Measurements from ENCODE around the gene PRKG1.

The PRKG1 gene

DNA sequence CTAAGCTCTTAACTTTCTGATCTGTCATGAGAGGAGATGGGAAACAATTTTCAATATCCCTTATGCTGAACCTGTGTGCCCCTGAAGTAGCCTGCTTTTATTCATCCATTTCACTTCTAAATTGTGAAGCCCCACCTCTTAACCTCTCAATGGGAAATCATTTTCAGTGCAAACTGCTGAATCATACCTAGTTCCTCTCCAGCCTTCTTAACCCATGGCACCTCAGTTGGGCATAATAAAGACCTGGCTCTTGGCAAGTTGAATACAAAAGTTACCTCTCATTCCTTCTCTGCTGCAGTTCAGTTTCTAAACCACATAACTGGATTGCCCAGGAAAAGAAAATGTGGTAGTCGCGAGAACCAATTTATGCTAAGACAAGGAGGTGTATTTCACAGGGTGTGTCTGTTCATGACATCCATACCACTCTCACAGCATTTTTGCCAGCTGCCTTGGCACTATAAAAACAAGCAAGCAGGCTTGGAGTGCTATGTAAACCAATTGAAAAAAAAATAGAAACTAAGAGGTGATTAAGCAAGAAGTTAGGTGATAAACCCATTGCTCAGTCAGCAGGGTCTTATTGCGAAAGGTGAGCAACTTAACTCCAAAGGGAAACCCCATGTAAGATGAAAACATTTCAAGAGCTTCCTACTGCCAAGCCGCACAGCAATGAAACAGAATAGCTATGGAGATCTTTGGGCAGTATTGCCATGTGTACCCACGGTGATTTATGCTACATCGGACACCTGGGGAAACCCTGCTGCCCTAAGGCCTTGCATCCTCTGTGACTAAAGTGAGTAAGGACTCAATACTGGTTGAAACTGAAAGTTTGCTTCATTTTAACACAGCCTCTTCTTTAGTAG, 1182.8 kb downstream of the PRKG1 start:
- DNase-seq, result no peak

DNA sequence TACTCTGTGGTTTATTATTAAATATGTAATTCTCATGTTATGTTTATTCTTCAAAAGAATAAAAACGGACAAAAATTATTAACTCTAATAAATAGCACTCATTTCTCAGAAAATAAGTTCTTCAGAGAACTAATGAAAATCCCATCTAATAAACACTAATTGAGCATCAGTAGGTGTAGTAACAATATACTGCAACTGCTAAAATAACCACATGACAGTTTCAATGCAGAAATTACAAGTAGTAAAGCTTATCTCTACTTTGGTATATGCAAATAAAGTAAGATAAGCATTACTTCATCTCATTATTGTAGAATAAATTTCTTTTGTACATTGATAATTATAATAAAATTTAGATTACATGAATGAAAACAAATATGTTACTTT, 1183.4 kb downstream of the PRKG1 start:
- no peak for DNase-seq

DNA sequence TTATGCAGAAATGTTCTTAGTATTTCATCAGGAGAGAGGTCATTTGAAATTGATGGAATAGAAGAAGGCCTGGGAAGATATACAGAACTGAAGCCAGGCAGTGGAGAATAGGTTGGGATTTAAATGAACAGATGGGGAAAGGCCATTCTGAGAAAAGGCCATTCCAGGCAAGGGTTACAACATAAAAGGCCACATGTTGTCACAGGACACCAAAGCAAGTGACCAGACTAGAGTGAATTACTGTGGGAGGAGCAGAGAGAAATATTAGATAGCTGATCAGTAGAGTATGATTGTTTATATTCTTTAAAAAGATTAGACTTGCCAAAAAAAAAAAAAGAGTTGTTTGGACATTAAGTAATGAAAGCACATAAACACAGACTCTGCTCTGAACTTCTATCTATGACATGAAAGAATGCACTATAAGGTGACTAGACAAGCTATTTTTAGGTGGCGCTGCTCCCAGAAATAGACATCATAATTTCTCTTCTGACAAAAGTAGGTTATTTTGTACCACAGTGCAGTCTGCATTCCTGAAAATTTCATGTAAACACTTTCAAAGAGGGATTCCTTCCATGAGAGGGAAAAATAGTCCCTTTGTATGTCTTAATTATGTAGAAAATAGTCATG, 1184.6 kb downstream of the PRKG1 start:
- DNase-seq, result no peak

DNA sequence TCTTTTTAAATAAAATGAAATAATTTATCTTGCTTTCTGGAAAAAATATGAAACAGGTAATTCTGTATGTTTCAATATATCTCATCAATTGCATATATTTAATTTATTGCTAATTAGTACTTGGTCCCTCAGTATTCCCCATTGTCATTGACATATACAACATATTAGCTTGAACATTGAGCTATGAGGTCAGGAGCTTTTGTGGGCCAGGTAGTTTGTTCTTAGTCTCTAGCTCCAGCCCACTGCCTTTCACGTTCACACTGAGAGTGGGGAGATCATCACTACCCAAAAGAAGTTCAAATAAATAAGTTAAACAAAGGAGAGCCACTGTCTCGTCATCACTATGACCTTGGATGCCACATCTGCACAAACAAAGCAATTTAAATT, 1185.1 kb downstream of the PRKG1 start:
- no peak for DNase-seq

DNA sequence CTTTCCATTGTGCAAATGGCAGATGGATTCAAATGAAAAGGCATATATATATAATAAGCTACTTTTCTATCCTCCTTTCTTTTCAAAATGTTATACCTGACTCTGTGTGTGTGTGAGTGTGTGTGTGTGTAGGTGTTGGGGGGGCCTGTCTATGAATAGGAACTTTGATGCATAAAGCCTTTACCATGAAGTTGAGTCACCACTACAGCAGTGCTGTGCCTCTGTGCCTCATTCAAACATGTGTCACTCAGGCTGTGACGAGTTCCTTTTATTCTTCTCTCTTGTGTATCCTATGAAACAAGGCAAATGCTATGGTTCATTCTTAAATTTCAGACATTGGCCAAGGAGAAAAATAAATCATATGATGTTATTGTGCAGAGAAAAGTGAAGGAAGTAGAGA, 1187.1 kb downstream of the PRKG1 start:
- no peak for DNase-seq

DNA sequence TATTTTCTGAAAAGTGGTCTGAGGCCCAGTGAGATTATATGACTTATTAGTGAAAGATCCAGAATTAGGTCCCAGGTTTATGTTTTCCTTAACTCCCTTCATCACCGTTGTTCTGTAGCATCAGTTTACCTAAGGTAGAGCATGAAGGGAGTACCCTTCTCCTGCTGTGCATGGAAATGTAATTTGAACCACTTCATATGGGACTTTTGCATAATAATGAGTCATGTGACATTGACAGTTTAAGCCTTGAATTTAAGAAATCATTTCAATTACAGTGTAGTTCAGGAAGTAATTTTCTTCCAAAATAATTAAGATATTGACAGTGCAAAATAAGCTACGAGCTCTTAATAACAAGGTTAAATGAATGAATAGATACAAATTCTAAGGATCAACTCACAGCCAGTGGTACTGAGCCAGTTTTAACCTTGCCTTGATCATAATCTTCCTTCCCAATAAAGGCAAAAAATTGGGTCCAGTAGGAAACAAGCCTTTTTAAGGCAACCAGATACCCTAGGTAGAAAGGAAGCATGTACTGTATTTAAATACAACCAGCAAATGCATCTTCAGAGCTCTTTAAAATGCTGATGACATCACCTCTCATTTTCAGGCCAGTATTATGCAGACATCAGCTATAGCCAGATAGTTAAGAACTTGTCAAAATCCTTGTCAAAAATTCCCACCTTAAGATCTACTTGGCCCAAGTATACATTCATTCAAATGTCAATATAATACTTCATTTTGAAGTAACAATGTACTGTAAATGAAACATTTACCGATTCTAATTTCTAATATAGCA, 1191.0 kb downstream of the PRKG1 start:
- no peak for DNase-seq

- DNase-seq, result no peak
These were observed 1192.6 kb downstream of the PRKG1 start for GRCh38 chr10:52266858-52267257.

GRCh38 chr10:52268790-52269189, 1194.5 kb downstream of the PRKG1 start:
- DNase-seq, result no peak

- DNase-seq, result no peak
These were observed 1194.9 kb downstream of the PRKG1 start for GRCh38 chr10:52269233-52269632.

DNA sequence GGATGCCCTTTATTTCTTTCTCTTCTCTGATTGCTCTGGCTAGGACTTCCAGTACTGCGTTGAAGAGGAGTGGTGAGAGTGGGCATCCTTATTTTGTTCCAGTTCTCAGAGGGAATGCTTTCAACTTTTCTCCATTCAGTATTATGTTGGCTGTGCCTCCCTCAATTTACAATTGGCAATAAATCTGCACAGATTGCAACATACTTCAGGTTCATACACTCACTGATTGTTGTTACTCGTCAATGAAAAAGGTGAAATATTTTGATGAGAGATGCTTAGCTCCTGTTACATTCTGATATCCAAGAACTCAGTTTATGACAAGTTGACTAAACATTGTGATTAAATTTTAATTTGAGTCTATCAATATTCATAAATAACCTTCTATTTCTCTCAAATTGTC, 1201.9 kb downstream of the PRKG1 start:
- DNase-seq, result no peak

DNA sequence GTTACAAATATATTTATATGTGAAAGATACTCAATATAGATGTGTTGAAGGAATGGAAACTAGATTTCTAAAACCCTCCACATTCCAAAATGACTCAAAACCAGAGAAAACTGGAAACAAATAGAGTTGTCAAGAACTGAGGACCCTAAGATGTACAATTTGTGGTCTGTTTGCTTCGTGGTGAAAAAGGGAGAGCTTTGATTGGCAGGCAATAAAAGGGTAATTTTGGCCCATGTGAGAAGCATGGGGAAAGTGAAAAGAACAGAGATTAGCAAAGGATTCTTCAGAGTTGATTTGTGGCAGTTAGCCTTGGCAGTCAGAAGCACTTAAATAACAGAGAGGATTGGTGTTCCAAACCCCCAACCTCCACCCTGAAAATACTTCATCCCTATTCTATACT, 1202.7 kb downstream of the PRKG1 start:
- no peak for DNase-seq

DNA sequence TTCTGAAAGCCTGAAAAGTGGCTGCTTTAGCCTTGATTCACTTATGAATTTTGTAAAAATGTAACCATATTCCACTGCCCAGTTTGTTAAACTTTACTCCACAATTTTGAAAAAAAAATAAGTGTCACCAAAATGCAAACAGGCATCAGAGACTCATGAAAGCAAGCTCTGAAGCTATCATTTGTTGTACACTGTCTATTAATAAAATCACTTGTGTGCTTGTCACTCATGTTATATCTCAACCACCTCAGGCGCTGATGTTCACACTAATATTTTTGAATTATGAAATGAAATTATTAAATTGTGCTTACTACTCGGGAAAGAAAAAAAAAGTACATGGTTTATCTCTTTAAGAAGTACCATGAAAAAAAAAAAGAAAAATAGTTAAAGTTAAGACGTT, 1205.3 kb downstream of the PRKG1 start:
- no peak for DNase-seq

DNA sequence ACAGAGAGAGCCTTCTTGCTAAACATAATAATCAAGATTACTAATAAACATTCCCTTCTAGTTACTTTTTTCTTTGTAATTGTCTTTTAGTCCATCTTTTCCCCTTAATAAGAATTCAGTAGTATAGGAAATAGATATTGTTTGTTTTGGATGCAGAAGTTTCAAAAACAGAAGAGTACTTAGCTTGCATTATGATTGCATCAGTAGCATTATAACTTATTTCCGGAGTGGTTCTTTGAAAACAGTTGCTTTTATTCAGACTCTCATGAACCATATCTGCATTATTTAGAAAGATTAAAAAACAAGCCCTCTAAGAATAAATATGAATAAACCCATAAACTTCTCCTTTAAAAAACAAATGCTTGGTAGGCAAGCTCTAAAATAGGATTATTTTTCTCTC, 1205.8 kb downstream of the PRKG1 start:
- DNase-seq, result no peak

- no peak for DNase-seq
These were observed 1208.9 kb downstream of the PRKG1 start for GRCh38 chr10:52283174-52283573.

DNA sequence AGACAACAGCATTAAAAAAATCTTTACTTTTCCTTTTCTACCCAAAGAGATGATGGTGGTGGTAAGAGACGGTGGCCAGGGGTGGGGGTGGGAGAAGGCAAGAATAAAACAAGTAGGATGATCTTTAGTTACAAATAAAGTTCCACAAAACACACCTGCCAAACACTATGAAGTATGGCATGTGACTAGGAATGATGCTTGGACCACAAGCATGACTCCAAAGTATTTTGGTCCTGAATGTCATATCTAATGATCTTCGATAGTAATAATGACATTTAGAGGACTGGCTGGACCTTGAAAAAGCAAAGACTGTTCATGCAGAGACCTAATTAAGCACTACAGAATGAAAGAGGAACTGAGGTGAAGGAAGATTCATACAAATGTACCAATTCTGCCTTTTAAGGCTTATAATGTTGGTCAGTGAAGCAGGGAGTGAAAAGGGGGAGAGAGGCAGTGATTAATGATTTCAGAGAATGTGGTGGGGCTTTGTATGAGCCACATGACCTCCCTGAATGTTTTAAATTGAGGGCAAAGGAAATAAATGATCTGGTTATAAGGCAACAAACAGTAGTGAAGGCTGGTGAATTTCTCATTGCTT, 1210.2 kb downstream of the PRKG1 start:
- no peak for DNase-seq

DNA sequence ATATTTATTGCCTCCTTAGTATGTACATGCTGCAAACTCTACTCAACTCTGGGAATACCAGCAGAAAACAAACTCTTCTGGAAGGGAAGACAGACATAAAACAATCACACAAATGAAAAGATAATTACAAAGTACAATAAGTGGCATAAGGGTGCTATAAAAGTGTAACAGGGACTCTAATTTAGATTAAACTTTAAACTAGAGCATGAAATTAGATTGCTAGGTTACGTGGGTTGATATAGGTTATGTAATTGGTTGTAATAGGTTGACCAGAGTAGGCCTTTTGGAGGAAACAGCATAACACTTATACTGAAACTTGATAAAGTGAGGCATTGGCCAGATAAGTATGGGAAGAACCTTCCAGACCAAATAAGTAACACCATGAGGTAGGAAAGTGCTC, 1213.6 kb downstream of the PRKG1 start:
- no peak for DNase-seq

GRCh38 chr10:52297747-52298146, 1223.5 kb downstream of the PRKG1 start:
- no peak for DNase-seq

DNA sequence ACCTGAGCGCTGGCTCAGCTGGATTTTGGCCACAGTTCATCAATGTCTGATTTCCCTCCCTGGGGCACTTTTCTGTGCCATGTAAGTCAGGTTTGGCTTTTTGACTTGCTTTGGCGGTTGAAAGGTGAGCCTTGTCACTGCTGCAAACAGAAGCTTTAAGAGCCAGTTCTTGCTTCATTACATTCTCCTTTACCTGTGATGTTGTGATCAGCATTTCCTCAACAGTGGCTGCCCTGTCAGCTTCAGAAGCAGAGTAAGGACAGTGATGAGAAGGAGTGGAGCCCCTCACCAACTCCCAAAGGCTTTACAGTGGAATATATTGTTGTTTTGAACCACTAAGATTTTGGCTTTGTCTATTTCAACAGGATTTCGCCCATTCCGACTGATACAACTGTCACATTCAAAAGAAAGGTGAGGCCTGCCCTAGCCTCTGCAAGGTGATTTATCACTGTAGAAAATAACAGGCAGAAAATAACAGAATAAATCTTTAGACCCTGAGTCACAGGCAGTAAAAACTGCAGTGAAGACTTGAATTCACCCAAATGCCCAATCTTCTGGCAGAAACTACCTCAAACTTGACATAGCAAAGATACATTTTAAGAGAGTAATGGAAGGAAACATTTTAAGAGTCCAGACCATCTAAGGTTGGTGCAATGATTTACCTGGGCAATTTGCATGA, 1226.5 kb downstream of the PRKG1 start:
- no peak for DNase-seq

GRCh38 chr10:52308251-52309031, 1234.2 kb downstream of the PRKG1 start:
- DNase-seq, result peak; percentile 77

- DNase-seq, result no peak
These were observed 1238.6 kb downstream of the PRKG1 start for GRCh38 chr10:52312942-52313255.

DNA sequence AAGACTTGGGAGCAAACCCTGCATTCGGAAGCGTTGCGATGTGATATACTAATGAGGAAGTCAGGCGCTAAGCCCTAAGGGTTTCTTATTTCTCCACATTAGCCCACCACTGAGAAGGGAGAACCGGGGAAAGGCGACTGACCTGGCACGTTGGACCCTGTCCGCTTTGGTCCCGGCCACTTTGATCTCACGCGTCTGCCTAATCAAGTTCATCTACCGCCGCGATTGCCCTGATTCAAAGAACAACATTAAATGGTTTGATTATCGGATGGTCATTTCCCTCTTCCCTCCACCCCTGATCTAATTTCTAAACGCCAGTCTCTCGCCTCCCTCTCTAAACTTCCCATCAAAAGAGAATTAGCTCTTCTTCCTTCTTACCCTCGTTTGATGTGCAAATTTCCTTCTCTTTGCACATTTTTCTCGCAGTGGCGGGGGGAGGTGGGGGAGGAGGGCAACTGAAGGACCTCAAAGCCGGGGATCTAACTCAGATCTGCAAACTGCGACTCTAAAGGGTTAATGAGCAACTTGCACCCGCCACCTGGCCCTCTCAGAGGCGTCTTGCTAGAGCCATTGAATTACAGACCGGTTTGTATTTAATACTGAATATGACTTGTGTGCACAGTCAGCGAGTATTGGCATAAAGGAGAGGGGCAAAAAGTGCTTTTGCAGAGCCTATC, 1239.1 kb downstream of the PRKG1 start:
- DNase-seq, result no peak
